PC-3 (cell line): Measurements from ENCODE around the gene SDK1.

Experiments used
- CTCF ChIP-seq: fragments of 300-600 bp; sonication (generic); conservative IDR thresholded peaks from 2 replicates; pipeline ENCODE4 v1.5.1; 2017; ENCODE audit warnings: antibody characterized with exemption, low read depth, mild to moderate bottlenecking, low read length
- EZH2phosphoT487 ChIP-seq: fragments of 300-600 bp; sonication (generic); IDR thresholded peaks from 2 replicates; pipeline ENCODE4 v1.6.1; 2018; ENCODE audit warnings: mild to moderate bottlenecking, antibody characterized with exemption, low read length, borderline replicate concordance

GRCh38 chr7:4045450-4045849 lies 744.4 kb downstream of the SDK1 start:
- TF ChIP-seq CTCF (no peak), EZH2phosphoT487 (no peak)
